Mesenchymal stem cell (in vitro differentiated cells and primary cell): ENCODE measurements around the gene ISM2.

Experiments
- DNase-seq: peaks from one replicate; pipeline ENCODE4 v3.0.0-alpha.2; 2013
- H2AFZ ChIP-seq: one replicate; pipeline ENCODE4 v1.6.1; 2013; ENCODE audit warnings: low read depth, mild to moderate bottlenecking, control low read depth, inconsistent platforms, low read length, moderate library complexity
- H2AK5ac ChIP-seq: 2 replicates; pipeline ENCODE4 v1.6.1; 2013; ENCODE audit warnings: low read length, moderate library complexity, mild to moderate bottlenecking, inconsistent platforms; ENCODE audit not compliant: severe bottlenecking
- H2BK120ac ChIP-seq: one replicate; pipeline ENCODE4 v1.6.1; 2013; ENCODE audit warnings: low read depth, mild to moderate bottlenecking, inconsistent platforms, low read length, moderate library complexity
- H2BK12ac ChIP-seq, 2 experiments: one replicate each; pipeline ENCODE4 v1.6.1; 2013; ENCODE audit warnings: inconsistent platforms in 2 of 2, low read length in 2 of 2, mild to moderate bottlenecking in 2 of 2, moderate library complexity in 2 of 2, control low read depth in 1 of 2
- H2BK15ac ChIP-seq: one replicate; pipeline ENCODE4 v1.6.1; 2013; ENCODE audit warnings: mild to moderate bottlenecking, low read depth, inconsistent platforms; ENCODE audit not compliant: poor library complexity, severe bottlenecking
- H2BK5ac ChIP-seq: 2 replicates; pipeline ENCODE4 v1.6.1; 2013; ENCODE audit warnings: low read depth, mild to moderate bottlenecking, low read length, control low read depth, inconsistent platforms; ENCODE audit not compliant: poor library complexity, severe bottlenecking
- H3K14ac ChIP-seq, 2 experiments: one replicate each; pipeline ENCODE4 v1.6.1; 2013; ENCODE audit warnings: inconsistent platforms in 2 of 2, low read length in 2 of 2, control low read depth in 1 of 2, mild to moderate bottlenecking in 1 of 2, moderate library complexity in 1 of 2
- H3K18ac ChIP-seq, 2 experiments: one replicate each; pipeline ENCODE4 v1.6.1; 2013; ENCODE audit warnings: inconsistent platforms in 2 of 2, low read length in 2 of 2, control low read depth in 1 of 2, low read depth in 1 of 2, mild to moderate bottlenecking in 1 of 2
- H3K23ac ChIP-seq, 2 experiments: one replicate each; pipeline ENCODE4 v1.6.1; 2013; ENCODE audit warnings: inconsistent platforms in 2 of 2, low read length in 2 of 2, mild to moderate bottlenecking in 2 of 2, moderate library complexity in 2 of 2, control low read depth in 1 of 2
- H3K27ac ChIP-seq: 2 replicates; pipeline ENCODE4 v1.5.1; 2013; ENCODE audit warnings: mild to moderate bottlenecking, moderate library complexity, low read length, control low read depth, inconsistent platforms; ENCODE audit not compliant: poor library complexity, severe bottlenecking
- H3K27me3 ChIP-seq, 2 experiments: 2 replicates each; pipeline versions ENCODE4 v1.6.1 to v1.7.0; 2013; ENCODE audit warnings: low read length in 2 of 2, mild to moderate bottlenecking in 2 of 2, moderate library complexity in 2 of 2, control low read depth in 1 of 2, inconsistent platforms in 1 of 2; ENCODE audit not compliant: control insufficient read depth in 1 of 2, insufficient read depth in 1 of 2
- H3K36me3 ChIP-seq, 2 experiments: 2 replicates each; pipeline versions ENCODE4 v1.6.1 to v1.7.0; 2013; ENCODE audit warnings: low read length in 2 of 2, control low read depth in 1 of 2, inconsistent platforms in 1 of 2, low read depth in 1 of 2, mild to moderate bottlenecking in 1 of 2; ENCODE audit not compliant: insufficient read depth in 2 of 2, control insufficient read depth in 1 of 2
- H3K4ac ChIP-seq, 2 experiments: one replicate each; pipeline ENCODE4 v1.6.1; 2013; ENCODE audit warnings: inconsistent platforms in 2 of 2, low read length in 2 of 2, mild to moderate bottlenecking in 2 of 2, moderate library complexity in 2 of 2, control low read depth in 1 of 2, low read depth in 1 of 2
- H3K4me1 ChIP-seq: 2 replicates; pipeline ENCODE4 v1.6.1; 2013; ENCODE audit warnings: low read depth, low read length, control low read depth; ENCODE audit not compliant: control insufficient read depth, insufficient read depth
- H3K4me2 ChIP-seq: 2 replicates; pipeline ENCODE4 v1.6.1; 2013; ENCODE audit warnings: low read length, mild to moderate bottlenecking, inconsistent platforms; ENCODE audit not compliant: poor library complexity, severe bottlenecking
- H3K4me3 ChIP-seq, 2 experiments: 2 replicates each; pipeline versions ENCODE4 v1.5.1 to v1.7.0; 2013; ENCODE audit warnings: low read length in 2 of 2, mild to moderate bottlenecking in 2 of 2, control low read depth in 1 of 2, low read depth in 1 of 2; ENCODE audit not compliant: insufficient read depth in 1 of 2
- H3K79me1 ChIP-seq: replicated peaks from 2 replicates; pipeline ENCODE4 v1.6.1; 2013; ENCODE audit warnings: mild to moderate bottlenecking, control low read depth, low read length, inconsistent platforms; ENCODE audit not compliant: poor library complexity, severe bottlenecking
- H3K9ac ChIP-seq: 2 replicates; pipeline ENCODE4 v1.7.0; 2013; ENCODE audit warnings: mild to moderate bottlenecking, low read length, moderate library complexity
- H3K9me3 ChIP-seq: 2 replicates; pipeline ENCODE4 v1.7.0; 2013; ENCODE audit warnings: mild to moderate bottlenecking, low read length; ENCODE audit not compliant: control insufficient read depth
- H4K8ac ChIP-seq: one replicate; pipeline ENCODE4 v1.6.1; 2013; ENCODE audit warnings: inconsistent platforms, mild to moderate bottlenecking, low read length, moderate library complexity
- H4K91ac ChIP-seq: one replicate; pipeline ENCODE4 v1.6.1; 2013; ENCODE audit warnings: mild to moderate bottlenecking, low read length, inconsistent platforms
- WGBS: methylation state at CpG from one replicate; pipeline ENCODE4 v1.1.7; 2013; ENCODE audit warnings: mixed read lengths; 5-methylcytosine and 5-hydroxymethylcytosine counted together

The ISM2 gene

DNA sequence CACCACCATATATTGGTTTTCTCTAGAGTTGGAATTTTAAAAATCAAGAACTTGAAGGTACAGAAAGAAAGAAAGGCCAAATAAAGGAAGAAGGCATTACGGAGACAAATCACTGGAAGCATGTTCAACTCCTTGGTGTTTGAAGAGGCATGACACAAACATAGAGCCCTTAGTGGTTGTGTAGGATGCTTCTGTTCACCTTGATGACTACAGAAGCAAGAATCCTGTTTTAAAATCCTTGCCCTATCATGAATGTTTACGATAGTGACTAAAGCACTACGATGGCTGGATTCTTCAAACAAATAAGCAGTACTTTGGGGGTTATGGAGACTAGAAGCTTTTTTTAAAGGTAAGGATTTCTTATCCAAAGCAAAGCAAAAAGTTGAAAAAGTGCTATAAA, 10.3 kb upstream of the ISM2 start:
- Histone ChIP-seq H3K14ac (no peak overlapping the region), H3K4me2 (no peak overlapping the region), H2BK15ac (no peak overlapping the region), H2BK12ac (no peak overlapping the region), H3K23ac (no peak overlapping the region), H3K18ac (no peak overlapping the region), H2AFZ (no peak overlapping the region), H3K9me3 (no peaks in the 10 kb centered on the region), H4K91ac (no peak overlapping the region), H3K27ac (peak overlapping the region; percentile 69), H3K79me1 (peaks cover 8% of the 10 kb centered on the region), H3K4me3 (no peak overlapping the region), H3K36me3 (peaks cover 19 to 57% of the 10 kb centered on the region in 2 experiments), H3K4me1 (peaks cover 3% of the 10 kb centered on the region), H4K8ac (no peak overlapping the region), H3K27me3 (no peaks in the 10 kb centered on the region), H2AK5ac (no peak overlapping the region), H3K4ac (no peak overlapping the region), H3K9ac (no peak overlapping the region), H2BK5ac (no peak overlapping the region), H2BK120ac (no peak overlapping the region)
- DNase-seq = no peak
- 92% methylated on average over 3 of the region's 3 CpGs for WGBS

DNA sequence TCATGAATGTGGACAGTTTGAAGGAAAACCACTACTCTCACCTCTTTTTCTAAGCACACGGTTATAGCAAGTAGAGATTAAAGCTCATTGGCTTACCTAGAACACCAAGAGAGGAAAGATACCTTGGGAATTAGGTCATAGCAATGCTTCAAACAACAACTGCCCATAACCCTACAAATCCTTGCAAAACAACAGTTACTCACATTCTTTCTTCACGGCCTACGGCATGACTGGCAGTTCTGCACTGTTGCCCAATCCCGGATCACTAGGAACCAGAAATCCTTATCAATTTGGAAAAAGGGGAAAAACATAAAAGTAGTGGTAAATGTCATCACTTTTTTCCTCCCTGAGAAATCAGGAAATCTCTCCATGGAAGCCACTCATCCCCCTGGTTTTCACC, 9.6 kb upstream of the ISM2 start:
- Histone ChIP-seq H3K4me3 (no peak overlapping the region), H3K4me2 (no peak overlapping the region), H2BK120ac (no peak overlapping the region), H3K36me3 (peaks cover 19 to 57% of the 10 kb centered on the region in 2 experiments), H3K4ac (no peak overlapping the region), H3K9me3 (no peaks in the 10 kb centered on the region), H2BK15ac (no peak overlapping the region), H3K27ac (peak overlapping the region; percentile 72), H2AFZ (no peak overlapping the region), H2BK12ac (no peak overlapping the region), H3K9ac (no peak overlapping the region), H4K91ac (no peak overlapping the region), H3K23ac (no peak overlapping the region), H3K79me1 (peaks cover 7% of the 10 kb centered on the region), H2AK5ac (no peak overlapping the region), H2BK5ac (no peak overlapping the region), H3K27me3 (no peaks in the 10 kb centered on the region), H3K4me1 (peaks cover 3% of the 10 kb centered on the region), H4K8ac (no peak overlapping the region), H3K14ac (no peak overlapping the region), H3K18ac (no peak overlapping the region)
- WGBS = 50% methylated on average over 1 of the region's 4 CpGs
- DNase-seq = peak; percentile 66

DNA sequence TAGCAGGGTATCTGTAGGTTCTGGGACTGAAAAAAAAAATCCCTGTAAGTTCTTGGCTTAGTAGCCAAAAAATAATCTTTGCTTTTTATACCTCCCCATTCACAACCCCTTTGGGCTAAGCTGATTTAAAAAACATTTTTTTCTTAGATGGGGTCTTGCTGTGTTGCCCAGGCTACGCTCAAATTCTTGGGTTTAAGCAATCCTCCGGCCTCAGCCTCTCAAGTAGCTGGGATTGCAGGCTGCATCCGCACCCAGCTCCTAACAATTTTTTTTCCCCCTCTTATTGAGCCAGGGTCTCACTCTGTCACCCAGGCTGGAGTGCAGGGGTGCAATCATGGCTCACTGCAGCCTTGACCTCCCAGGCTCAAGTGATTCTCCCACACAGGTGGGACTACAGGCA, 9.1 kb upstream of the ISM2 start:
- no peak overlapping the region for H3K4me2 ChIP-seq

DNA sequence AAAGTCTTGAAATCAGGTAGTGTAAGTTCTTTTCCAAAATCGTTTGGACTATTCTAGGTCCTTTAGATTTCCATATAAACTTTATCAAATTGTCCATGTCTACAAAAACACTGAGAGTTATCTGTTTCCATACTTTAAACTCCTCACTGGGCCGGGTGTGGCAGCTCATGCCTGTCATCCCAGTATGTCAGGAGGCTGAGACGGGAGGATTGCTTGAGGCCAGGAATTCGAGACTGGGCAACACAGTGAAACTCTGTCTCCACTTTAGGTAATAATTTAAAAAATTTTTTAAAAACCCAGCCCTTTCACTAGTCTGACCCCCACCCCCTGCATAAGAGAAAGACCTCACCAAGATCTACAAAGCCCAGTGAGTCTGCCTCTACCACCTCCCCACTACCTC, 6.4 kb upstream of the ISM2 start:
- Histone ChIP-seq H3K4me2 (no peak overlapping the region), H4K91ac (no peak overlapping the region), H4K8ac (no peak overlapping the region), H3K18ac (no peak overlapping the region), H3K36me3 (peaks cover 9 to 32% of the 10 kb centered on the region in 2 experiments), H3K14ac (no peak overlapping the region), H2AFZ (no peak overlapping the region), H3K27ac (no peak overlapping the region), H3K4me1 (peaks cover 3% of the 10 kb centered on the region), H3K23ac (no peak overlapping the region), H3K9ac (no peak overlapping the region), H3K9me3 (no peaks in the 10 kb centered on the region), H2BK15ac (no peak overlapping the region), H2BK12ac (no peak overlapping the region), H2BK5ac (no peak overlapping the region), H3K4me3 (no peak overlapping the region), H2AK5ac (no peak overlapping the region), H3K4ac (no peak overlapping the region), H3K79me1 (peaks cover 7% of the 10 kb centered on the region), H3K27me3 (peaks cover 4% of the 10 kb centered on the region in 2 experiments), H2BK120ac (no peak overlapping the region)
- 100% methylated on average over 3 of the region's 4 CpGs for WGBS
- no peak for DNase-seq

More for the DNA sequence above, 9.1 kb upstream of the ISM2 start:
- Histone ChIP-seq H2BK15ac (no peak overlapping the region), H3K4me1 (peaks cover 3% of the 10 kb centered on the region), H3K9me3 (no peaks in the 10 kb centered on the region), H3K27me3 (no peaks in the 10 kb centered on the region), H3K36me3 (peaks cover 19 to 57% of the 10 kb centered on the region in 2 experiments), H3K23ac (no peak overlapping the region), H4K8ac (no peak overlapping the region), H2AK5ac (peak overlapping the region; percentile 90), H3K4me3 (no peak overlapping the region), H3K18ac (no peak overlapping the region), H3K9ac (no peak overlapping the region), H2BK5ac (peak overlapping the region; percentile 81), H3K4ac (no peak overlapping the region), H4K91ac (no peak overlapping the region), H3K27ac (peak overlapping the region; percentile 72), H2BK12ac (no peak overlapping the region), H2AFZ (no peak overlapping the region), H3K79me1 (peaks cover 7% of the 10 kb centered on the region), H2BK120ac (no peak overlapping the region), H3K14ac (no peak overlapping the region)
- DNase-seq = no peak
- WGBS = 97% methylated on average over 3 of the region's 3 CpGs
